Kidney (tissue), 14 donors: ENCODE data around the gene FAM111B. TPM values are rescaled to one million over a fixed set of nuclear protein-coding genes. Genes with fewer than 3 reads are reported as not detected.

ENCODE experiments used
- DNase-seq, 5 donors: peaks; one replicate each; pipeline ENCODE4 v3.0.0-alpha.2; 2013 to 2020
- FAIRE-seq: peaks from 2 replicates; lab custom pipeline; 2012; peaks lifted over from hg19 to GRCh38; lab: Jason Lieb, UNC
- H3K27ac ChIP-seq, 2 donors: one replicate each; pipeline ENCODE4 v1.7.0; 2013; ENCODE audit warnings: low read depth in 2 of 2, low read length in 2 of 2, inconsistent platforms in 1 of 2
- H3K27me3 ChIP-seq: one replicate; pipeline ENCODE4 v1.7.1; 2013; ENCODE audit warnings: low read length, inconsistent platforms; ENCODE audit not compliant: control insufficient read depth, insufficient read depth
- H3K36me3 ChIP-seq, 3 donors: one replicate each; pipeline versions ENCODE4 v1.7.0 to v1.7.1; 2013; ENCODE audit warnings: low read length in 3 of 3, control low read depth in 1 of 3, inconsistent platforms in 1 of 3; ENCODE audit not compliant: insufficient read depth in 3 of 3, control insufficient read depth in 2 of 3
- H3K4me1 ChIP-seq, 3 donors: one replicate each; pipeline versions ENCODE4 v1.7.0 to v1.7.1; 2013; ENCODE audit warnings: low read length in 3 of 3, inconsistent platforms in 1 of 3, low read depth in 1 of 3; ENCODE audit not compliant: control insufficient read depth in 2 of 3, insufficient read depth in 2 of 3
- H3K4me3 ChIP-seq, 3 donors: one replicate each; pipeline versions ENCODE4 v1.7.0 to v1.8.1; 2013; ENCODE audit warnings: low read length in 3 of 3, control low read depth in 1 of 3, inconsistent platforms in 1 of 3
- H3K9ac ChIP-seq, 3 donors: one replicate each; pipeline versions ENCODE4 v1.7.0 to v1.7.1; 2013; ENCODE audit warnings: low read length in 3 of 3, control low read depth in 1 of 3, inconsistent platforms in 1 of 3
- H3K9me3 ChIP-seq, 3 donors: one replicate each; pipeline versions ENCODE4 v1.7.0 to v1.7.1; 2013; ENCODE audit warnings: low read length in 3 of 3, control low read depth in 1 of 3, inconsistent platforms in 1 of 3; ENCODE audit not compliant: control insufficient read depth in 2 of 3, insufficient read depth in 1 of 3
- intact Hi-C: fragments of 100-400 bp; cut with DNase I; formaldehyde crosslinking; loops from one replicate; pipeline ENCODE4 v1.11.1; 2022
- polyA plus RNA-seq: library from polyadenylated mRNA; stranded (reverse); fragments of 350-450 nt; fragmentation: Illumina TruSeq; extraction: RNeasy Lipid Tissue Mini Kit (QIAGEN cat#74804); gene quantifications from one replicate; pipeline ENCODE4 v1.2.3, GENCODE V29; 2014; ENCODE audit warnings: low read depth, low replicate concordance; ENCODE audit not compliant: insufficient read depth
- total RNA-seq: library from RNA; stranded (reverse); fragmentation: NEBNext Ultra II Directional; extraction: Animal tissue kit (Norgen Biotek cat#: 25700); gene quantifications from one replicate; pipeline ENCODE4 v1.2.1, GENCODE V29; 2021
- TF ChIP-seq, protein P1 (sequence below): IDR thresholded peaks from 3 replicates; pipeline ENCODE4 v1.5.1; 2012; ENCODE audit warnings: mild to moderate bottlenecking, moderate library complexity, borderline replicate concordance; ENCODE audit not compliant: insufficient read depth; ENCODE audit errors: extremely low read depth
- donor health status: control.
- donor health status: control.
- donor health status: control.
- donor health status: control.
- donor health status: control.
- donor health status: DM: yes; HTN: yes; CAD: no.
- donor health status: Normal renal cell carcinoma (clear cell type).

Gene FAM111B
- total and polyA plus RNA-seq, 2 donors from 2014 or later = 0.17 to 2.2 TPM

DNA sequence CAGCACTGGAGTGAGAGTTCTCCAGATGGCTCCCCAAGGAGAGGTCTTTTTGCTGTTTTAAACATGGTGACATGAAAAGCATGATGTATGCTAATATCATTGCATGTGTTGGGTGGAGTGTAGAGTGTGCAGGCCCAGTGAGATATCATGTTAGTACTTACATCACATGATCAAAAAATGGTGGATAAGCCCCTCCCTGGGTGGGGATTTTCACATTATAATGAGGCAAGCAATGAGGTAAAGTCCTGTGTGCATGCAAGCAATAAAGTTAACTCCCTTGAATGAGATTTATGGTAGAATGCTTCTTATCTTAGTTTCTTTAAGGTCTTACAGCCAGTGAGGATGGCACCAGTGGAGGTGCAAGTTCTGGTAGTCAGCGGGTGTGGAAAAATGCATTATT, 8.5 kb downstream of the FAM111B start:
- Histone ChIP-seq H3K4me1 (no peaks in the 10 kb centered on the region), H3K4me3 (no peak overlapping the region), H3K27me3 (no peaks in the 10 kb centered on the region), H3K9ac (no peak overlapping the region), H3K36me3 (no peaks in the 10 kb centered on the region), H3K9me3 (peaks cover 0 to 13% (median 1%) of the 10 kb centered on the region in 3 donors), H3K27ac (no peak overlapping the region)
- DNase-seq (no peak), FAIRE-seq (no peak)
- TF ChIP-seq, protein P1, sequence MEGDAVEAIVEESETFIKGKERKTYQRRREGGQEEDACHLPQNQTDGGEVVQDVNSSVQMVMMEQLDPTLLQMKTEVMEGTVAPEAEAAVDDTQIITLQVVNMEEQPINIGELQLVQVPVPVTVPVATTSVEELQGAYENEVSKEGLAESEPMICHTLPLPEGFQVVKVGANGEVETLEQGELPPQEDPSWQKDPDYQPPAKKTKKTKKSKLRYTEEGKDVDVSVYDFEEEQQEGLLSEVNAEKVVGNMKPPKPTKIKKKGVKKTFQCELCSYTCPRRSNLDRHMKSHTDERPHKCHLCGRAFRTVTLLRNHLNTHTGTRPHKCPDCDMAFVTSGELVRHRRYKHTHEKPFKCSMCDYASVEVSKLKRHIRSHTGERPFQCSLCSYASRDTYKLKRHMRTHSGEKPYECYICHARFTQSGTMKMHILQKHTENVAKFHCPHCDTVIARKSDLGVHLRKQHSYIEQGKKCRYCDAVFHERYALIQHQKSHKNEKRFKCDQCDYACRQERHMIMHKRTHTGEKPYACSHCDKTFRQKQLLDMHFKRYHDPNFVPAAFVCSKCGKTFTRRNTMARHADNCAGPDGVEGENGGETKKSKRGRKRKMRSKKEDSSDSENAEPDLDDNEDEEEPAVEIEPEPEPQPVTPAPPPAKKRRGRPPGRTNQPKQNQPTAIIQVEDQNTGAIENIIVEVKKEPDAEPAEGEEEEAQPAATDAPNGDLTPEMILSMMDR = no peak
- intact Hi-C loops = no loop called here

DNA sequence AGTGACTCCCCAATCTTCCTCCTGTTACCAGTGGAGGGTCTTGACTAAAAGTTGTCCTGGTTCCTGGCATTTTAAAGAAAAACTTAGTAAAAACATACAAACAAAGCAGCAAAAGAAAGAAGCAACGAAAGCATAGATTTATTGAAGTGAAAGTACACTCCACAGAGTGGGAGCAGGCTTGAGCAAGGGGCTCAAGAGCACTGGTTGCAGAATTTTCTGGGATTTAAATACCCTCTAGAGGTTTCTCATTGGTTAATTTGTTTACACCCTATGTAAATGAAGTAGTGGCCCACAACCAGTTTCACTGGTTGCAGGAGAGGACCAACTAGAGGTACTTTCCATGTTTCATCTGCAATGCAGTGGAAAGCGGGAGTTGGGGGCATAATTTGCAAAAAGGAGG, 10.7 kb downstream of the FAM111B start:
- H3K4me3 ChIP-seq = no peak overlapping the region
- no peaks in the 10 kb centered on the region for H3K36me3 ChIP-seq
- H3K4me1 ChIP-seq = no peaks in the 10 kb centered on the region
- TF ChIP-seq, protein P1 = no peak
- H3K9me3 ChIP-seq = peaks cover 0 to 13% (median 1%) of the 10 kb centered on the region in 3 donors
- no peaks in the 10 kb centered on the region for H3K27me3 ChIP-seq
- no peak for DNase-seq
- intact Hi-C loops = no loop called here
- no peak overlapping the region for H3K27ac ChIP-seq
- no peak for FAIRE-seq
- no peak overlapping the region for H3K9ac ChIP-seq

DNA sequence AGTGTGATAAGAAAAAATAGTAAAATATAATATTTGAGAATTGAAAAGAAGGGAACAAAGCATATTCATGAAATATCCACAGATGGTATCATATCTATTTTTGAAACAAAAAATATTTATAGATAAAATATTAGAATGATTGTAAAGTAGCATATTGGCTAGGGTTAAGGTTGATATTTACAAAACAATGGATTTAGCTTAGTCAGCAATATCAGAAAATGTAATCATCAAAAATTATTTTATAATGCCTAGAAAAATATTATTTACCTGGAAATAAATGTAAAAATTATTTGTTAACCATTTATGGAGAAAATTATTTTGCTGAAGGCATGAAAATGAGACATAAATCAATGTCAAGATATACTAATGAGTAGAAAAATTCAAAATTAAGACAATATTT, 12.8 kb downstream of the FAM111B start:
- H3K9me3 ChIP-seq = peaks cover 0 to 13% (median 5%) of the 10 kb centered on the region in 3 donors
- intact Hi-C loops = no loop called here
- no peak overlapping the region for H3K4me3 ChIP-seq
- FAIRE-seq (peak; percentile 73), DNase-seq (no peak)
- no peaks in the 10 kb centered on the region for H3K36me3 ChIP-seq
- TF ChIP-seq, protein P1 = no peak
- no peak overlapping the region for H3K27ac ChIP-seq
- H3K4me1 ChIP-seq = no peaks in the 10 kb centered on the region
- no peaks in the 10 kb centered on the region for H3K27me3 ChIP-seq
- no peak overlapping the region for H3K9ac ChIP-seq
